HG03575 (cell line): Measurements from ENCODE around the gene SLC25A10.
"Not testable (repeated sequence)": the region's sequence is repeated elsewhere in the genome, so short reads cannot be mapped to it uniquely, and the experiment has no call there.

Source experiments
- ATAC-seq: cut with Tn5 transposase; IDR thresholded peaks from one replicate; pipeline ENCODE4 v1.9.1; 2021; ENCODE audit not compliant: unreplicated experiment, insufficient number of reproducible peaks, low FRiP score; ENCODE audit errors: extremely low read depth

The SLC25A10 gene

GRCh38 chr17:81737947-81738800 lies 26.1 kb downstream of the SLC25A10 start:
- ATAC-seq, result no peak

GRCh38 chr17:81738801-81739393 lies 26.8 kb downstream of the SLC25A10 start:
- ATAC-seq, result no peak

GRCh38 chr17:81739593-81739992 lies 27.5 kb downstream of the SLC25A10 start:
- not testable (repeated sequence) for ATAC-seq

GRCh38 chr17:81740395-81740961 lies 28.4 kb downstream of the SLC25A10 start:
- ATAC-seq, result no peak

- no peak for ATAC-seq
These were observed 29.0 kb downstream of the SLC25A10 start for GRCh38 chr17:81741049-81741593.

GRCh38 chr17:81741594-81742452 lies 29.7 kb downstream of the SLC25A10 start:
- ATAC-seq, result no peak
